Stimulated activated CD4-positive, alpha-beta T cell treated with anti-CD3 and anti-CD28 coated beads, TNF-alpha, amount 100 ng/mL, for 24 hours (primary cell): ENCODE measurements around the gene PAX2.

ENCODE experiments used
- DNase-seq, 3 experiments: peaks; one replicate each; pipeline ENCODE4 v3.0.0-alpha.2; 2020; ENCODE audit warnings: low read depth in 3 of 3

Gene PAX2

GRCh38 chr10:100755821-100756220 lies 10.4 kb downstream of the PAX2 start:
- no peak for DNase-seq

GRCh38 chr10:100759331-100759730 lies 13.9 kb downstream of the PAX2 start:
- DNase-seq = no peak

- no peak for DNase-seq
These were observed 15.3 kb downstream of the PAX2 start for GRCh38 chr10:100760726-100761125.

- no peak for DNase-seq
These were observed 15.8 kb downstream of the PAX2 start for GRCh38 chr10:100761191-100761590.

GRCh38 chr10:100763043-100763747 lies 17.8 kb downstream of the PAX2 start:
- no peak for DNase-seq

- no peak for DNase-seq
These were observed 21.5 kb downstream of the PAX2 start for GRCh38 chr10:100766693-100767421.

DNA sequence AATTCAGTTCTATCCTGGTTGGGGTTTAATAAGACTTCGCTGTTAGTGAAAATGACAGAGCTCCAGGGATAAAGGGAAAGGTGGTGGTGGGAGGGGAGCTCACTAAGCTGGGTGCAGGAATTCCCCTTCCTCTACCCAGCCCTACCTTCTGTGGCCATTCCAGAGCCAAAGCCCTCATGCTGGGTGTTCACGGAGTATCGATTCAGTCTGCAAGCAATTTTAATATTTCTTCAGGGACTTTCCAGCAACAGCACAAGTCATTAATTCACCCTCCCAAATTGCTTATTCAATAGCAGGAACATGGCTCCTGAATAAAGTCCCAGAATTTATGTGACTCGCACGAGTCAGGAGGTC lies 22.0 kb downstream of the PAX2 start:
- DNase-seq = no peak

GRCh38 chr10:100769481-100769880 lies 24.1 kb downstream of the PAX2 start:
- DNase-seq = no peak

GRCh38 chr10:100773646-100774045 lies 28.3 kb downstream of the PAX2 start:
- DNase-seq = no peak

DNA sequence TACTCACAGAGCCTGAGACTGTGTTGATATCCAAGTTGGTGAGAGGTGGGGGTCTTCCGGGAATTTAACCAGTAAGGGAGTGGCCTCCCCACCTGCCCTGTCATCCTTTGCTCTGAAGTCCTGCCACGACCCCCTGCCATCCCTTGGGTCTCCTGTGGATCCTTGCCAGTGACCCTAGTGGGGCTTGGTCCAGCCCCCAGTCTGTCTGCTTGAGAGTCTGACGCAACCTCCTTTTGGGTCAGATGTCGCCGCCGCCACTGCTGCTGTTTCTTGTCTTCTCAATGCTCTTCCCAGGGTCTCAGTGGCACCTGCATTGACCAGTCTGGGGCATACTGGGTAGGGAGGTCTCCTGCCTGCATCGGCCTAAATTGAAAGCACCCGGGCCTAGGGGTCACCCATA lies 28.8 kb downstream of the PAX2 start:
- no peak for DNase-seq

DNA sequence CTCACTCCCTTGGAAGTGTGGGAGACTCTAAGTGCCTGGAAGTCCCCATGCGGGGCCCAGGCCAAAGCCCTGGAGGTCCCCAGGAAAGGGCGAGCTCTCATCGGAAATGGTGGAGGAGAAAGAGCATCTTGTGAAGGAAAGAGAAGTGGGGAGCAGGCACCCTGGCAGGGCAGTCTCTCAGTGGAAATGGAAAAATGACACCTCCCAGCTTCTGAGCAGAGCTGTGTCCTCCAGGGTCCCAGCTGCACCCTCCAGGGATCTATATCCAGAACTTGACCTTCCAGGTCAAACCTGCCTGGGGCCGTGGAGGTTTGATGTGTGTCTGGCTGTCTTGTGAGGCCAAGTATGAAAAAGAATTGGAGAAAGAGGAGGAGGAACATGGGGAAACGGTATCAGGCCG lies 29.5 kb downstream of the PAX2 start:
- DNase-seq = no peak

DNA sequence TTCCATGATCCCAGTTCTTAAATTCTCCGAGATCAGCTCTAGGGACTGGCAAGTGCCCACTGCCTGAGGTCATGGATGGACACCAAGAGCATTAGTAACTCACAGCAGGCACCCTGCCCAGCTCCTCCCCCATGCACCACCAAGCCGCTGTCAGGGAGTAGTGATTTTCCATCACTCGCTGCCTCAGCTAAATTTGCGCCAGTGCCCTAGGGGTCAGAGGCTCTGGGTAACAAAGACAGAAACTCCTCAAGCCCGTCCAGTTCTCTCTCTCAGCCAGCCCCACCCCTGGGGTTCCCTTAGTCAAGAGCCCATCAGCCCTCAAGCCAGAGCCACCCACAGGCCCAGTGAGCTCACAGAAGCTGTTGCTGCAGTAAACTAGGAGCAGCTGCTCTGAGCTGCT lies 30.0 kb downstream of the PAX2 start:
- no peak for DNase-seq

DNA sequence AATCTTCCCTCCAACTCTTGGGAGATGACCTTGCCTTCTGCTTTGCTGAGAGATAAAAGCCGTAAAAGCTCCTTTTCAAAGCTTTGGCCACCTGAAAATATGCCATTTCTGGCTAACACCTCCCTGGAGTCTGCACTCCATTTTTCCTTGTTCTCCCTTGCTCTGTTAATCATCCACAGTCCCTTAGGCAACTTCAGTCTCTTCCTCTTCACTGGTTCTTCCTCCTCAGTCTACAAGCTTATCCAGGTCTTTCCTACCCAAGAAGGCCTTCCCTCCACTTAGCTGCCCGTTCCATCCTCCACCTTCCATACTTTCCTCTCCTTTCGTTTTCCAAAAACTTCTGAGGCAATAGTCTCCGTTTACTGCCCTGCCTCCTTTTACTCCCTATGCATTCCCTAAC lies 30.5 kb downstream of the PAX2 start:
- no peak for DNase-seq

- DNase-seq = no peak
These were observed 31.3 kb downstream of the PAX2 start for GRCh38 chr10:100776671-100777070.

- DNase-seq = no peak
These were observed 33.9 kb downstream of the PAX2 start for GRCh38 chr10:100779329-100779728.

DNA sequence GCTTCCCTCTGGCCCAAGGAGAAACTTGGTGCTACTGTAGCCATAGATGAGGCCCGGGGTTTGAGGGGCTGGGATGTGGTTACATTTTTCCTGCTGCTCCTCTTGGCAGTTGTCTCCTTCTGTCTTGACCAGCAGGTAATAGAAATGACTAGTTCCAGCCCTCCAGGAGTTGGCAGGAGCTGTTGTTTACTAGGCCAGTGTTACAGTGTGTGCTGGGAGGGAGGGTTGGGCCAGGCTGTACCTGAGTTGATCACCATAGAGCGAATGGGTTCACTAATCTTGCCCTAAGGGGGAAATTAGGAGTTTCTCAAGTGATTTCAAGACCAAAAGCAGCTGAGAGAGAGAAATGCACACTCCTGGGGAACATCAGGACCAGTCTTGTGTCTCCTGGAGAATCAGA lies 34.9 kb downstream of the PAX2 start:
- DNase-seq = no peak

DNA sequence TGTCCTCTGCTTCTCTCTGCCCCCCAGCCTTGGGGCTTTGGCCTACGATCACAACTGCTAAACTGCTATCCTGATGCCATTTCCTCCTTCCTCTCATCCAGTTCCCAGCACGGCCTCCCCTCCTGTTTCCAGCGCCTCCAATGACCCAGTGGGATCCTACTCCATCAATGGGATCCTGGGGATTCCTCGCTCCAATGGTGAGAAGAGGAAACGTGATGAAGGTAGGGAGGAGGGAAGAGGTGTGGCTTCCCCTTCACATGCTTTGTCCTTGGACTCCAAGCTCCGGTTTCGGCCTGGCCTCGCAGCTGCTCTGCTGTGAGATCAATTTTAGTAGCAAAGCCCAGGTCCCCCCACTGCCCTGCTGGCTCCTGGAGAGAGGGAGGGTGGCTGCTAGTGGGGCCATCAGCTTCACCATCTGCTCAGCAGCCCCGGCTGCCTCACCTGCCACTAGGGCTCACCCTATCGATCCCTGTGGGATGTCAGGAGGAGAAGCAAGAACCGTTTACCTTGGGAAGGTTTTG lies 35.8 kb downstream of the PAX2 start:
- no peak for DNase-seq

- DNase-seq = no peak
These were observed 37.3 kb downstream of the PAX2 start for GRCh38 chr10:100782461-100783244.

- DNase-seq = no peak
These were observed 38.7 kb downstream of the PAX2 start for GRCh38 chr10:100784126-100784525.

DNA sequence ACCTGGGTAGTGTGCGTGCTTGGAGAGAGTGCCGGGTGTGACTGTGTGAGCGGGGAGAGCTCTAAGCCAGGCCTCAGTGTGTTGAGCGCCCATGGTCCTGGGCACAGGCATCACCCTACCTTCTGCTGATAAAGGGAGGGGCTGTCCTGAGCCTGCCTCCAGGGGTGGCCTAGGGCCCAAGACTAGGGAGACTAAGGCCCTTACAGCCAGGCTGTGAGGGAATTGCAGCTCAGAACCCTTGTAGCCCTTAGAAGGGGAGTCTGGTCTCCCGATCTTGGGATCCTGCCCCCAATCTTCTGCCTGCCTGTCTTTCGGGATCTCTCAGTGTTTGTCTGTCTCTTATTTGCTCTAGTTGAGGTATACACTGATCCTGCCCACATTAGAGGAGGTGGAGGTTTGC lies 41.2 kb downstream of the PAX2 start:
- DNase-seq = no peak

- no peak for DNase-seq
These were observed 42.9 kb downstream of the PAX2 start for GRCh38 chr10:100788002-100788903.
